Endodermal cell (in vitro differentiated cells): ENCODE results near the gene IGFLR1. TPM values are rescaled to one million over a fixed set of nuclear protein-coding genes. Genes with fewer than 3 reads are reported as not detected.
A peak's percentile ranks its signal among the peaks of the same experiment; 100 is the strongest.

Source experiments
- DNase-seq: peaks from one replicate; pipeline ENCODE4 v3.0.0-alpha.2; 2017
- H3K27ac ChIP-seq: 2 replicates; pipeline ENCODE4 v1.5.1; 2013; ENCODE audit warnings: mild to moderate bottlenecking, low read depth, low read length, moderate library complexity
- H3K27me3 ChIP-seq: 2 replicates; pipeline ENCODE4 v1.6.1; 2013; ENCODE audit warnings: mild to moderate bottlenecking, low read length, moderate library complexity; ENCODE audit not compliant: insufficient read depth, control insufficient read depth, poor library complexity, severe bottlenecking
- H3K36me3 ChIP-seq: 2 replicates; pipeline ENCODE4 v1.7.0; 2013; ENCODE audit warnings: mild to moderate bottlenecking, low read length, moderate library complexity; ENCODE audit not compliant: control insufficient read depth, insufficient read depth
- H3K4me1 ChIP-seq: one replicate; pipeline ENCODE4 v1.7.0; 2013; ENCODE audit warnings: low read length; ENCODE audit not compliant: control insufficient read depth, insufficient read depth
- H3K4me3 ChIP-seq: 2 replicates; pipeline ENCODE4 v1.5.1; 2013; ENCODE audit warnings: mild to moderate bottlenecking, low read length, moderate library complexity
- H3K9ac ChIP-seq: 2 replicates; pipeline ENCODE4 v1.6.1; 2013; ENCODE audit warnings: mild to moderate bottlenecking, low read length, moderate library complexity; ENCODE audit not compliant: poor library complexity, severe bottlenecking; ENCODE audit errors: extremely low read depth
- H3K9me3 ChIP-seq: 2 replicates; pipeline ENCODE4 v1.6.1; 2013; ENCODE audit warnings: mild to moderate bottlenecking, low read length, moderate library complexity; ENCODE audit not compliant: control insufficient read depth
- H3K27ac Mint-ChIP-seq: 2 replicates; pipeline ENCODE4 v1.8.0; 2020; ENCODE audit warnings: mixed read lengths
- H3K27me3 Mint-ChIP-seq: 2 replicates; pipeline ENCODE4 v1.8.0; 2021; ENCODE audit warnings: mild to moderate bottlenecking, mixed read lengths; ENCODE audit not compliant: insufficient read depth
- H3K36me3 Mint-ChIP-seq: 2 replicates; pipeline ENCODE4 v1.8.0; 2020; ENCODE audit warnings: low read depth, mixed read lengths
- H3K4me1 Mint-ChIP-seq: 2 replicates; pipeline ENCODE4 v1.8.0; 2020; ENCODE audit warnings: mixed read lengths
- H3K4me3 Mint-ChIP-seq: 2 replicates; pipeline ENCODE4 v1.8.0; 2020; ENCODE audit warnings: mild to moderate bottlenecking, moderate library complexity, mixed read lengths
- H3K9me3 Mint-ChIP-seq: 2 replicates; pipeline ENCODE4 v1.8.0; 2020; ENCODE audit warnings: mild to moderate bottlenecking, mixed read lengths
- CTCF ChIP-seq: fragments of 200-600 bp; sonication (generic); conservative IDR thresholded peaks from 2 replicates; pipeline ENCODE4 v1.5.0; 2021; ENCODE audit warnings: antibody characterized with exemption, mild to moderate bottlenecking
- WGBS, 2 experiments: methylation state at CpG; one replicate each; pipeline versions ENCODE4 v1.1.5 to v1.1.7; 2013; ENCODE audit warnings: missing lambda C conversion rate in 2 of 2, mixed read lengths in 1 of 2; ENCODE audit not compliant: insufficient coverage in 1 of 2, insufficient read length in 1 of 2; 5-methylcytosine and 5-hydroxymethylcytosine counted together
- total RNA-seq, 2 donors: library from RNA; stranded (reverse); fragmentation: NEBNext Ultra II Directional in 1 of 2; extraction: Animal tissue kit (Norgen Biotek cat#: 25700) in 1 of 2; gene quantifications; 2 replicates in 1 of 2; 3 replicates in 1 of 2; pipeline ENCODE4 v1.2.1, GENCODE V29; 2021

IGFLR1 gene
- total RNA-seq, 2 donors from 2014 or later = 4.6 to 7.1 TPM

GRCh38 chr19:35750167-35750566 lies 7.9 kb upstream of the IGFLR1 start:
- Mint-ChIP-seq H3K27me3 (peaks cover 10% of the 10 kb centered on the region), H3K4me3 (peak overlapping the region; percentile 26), H3K9me3 (no peaks in the 10 kb centered on the region), H3K36me3 (peaks cover 2% of the 10 kb centered on the region), H3K27ac (no peak overlapping the region), H3K4me1 (peaks cover 12% of the 10 kb centered on the region)
- WGBS, 2 experiments = 85 to 95% methylated on average over 3 to 5 of the region's 5 CpGs
- no peaks in the 10 kb centered on the region for H3K4me1 ChIP-seq
- no peaks in the 10 kb centered on the region for H3K9me3 ChIP-seq
- no peak for DNase-seq
- no peak for TF ChIP-seq CTCF
- H3K4me3 ChIP-seq = no peak overlapping the region
- H3K9ac ChIP-seq = no peak overlapping the region
- peaks cover 9% of the 10 kb centered on the region for H3K36me3 ChIP-seq
- no peak overlapping the region for H3K27ac ChIP-seq
- peaks cover 4% of the 10 kb centered on the region for H3K27me3 ChIP-seq

- H3K4me1 ChIP-seq = no peaks in the 10 kb centered on the region
- Mint-ChIP-seq H3K4me1 (peaks cover 10% of the 10 kb centered on the region), H3K4me3 (peak within 1 kb of the TSS; percentile 91), H3K27ac (peak within 1 kb of the TSS; percentile 95), H3K27me3 (no peaks in the 10 kb centered on the region), H3K9me3 (no peaks in the 10 kb centered on the region), H3K36me3 (peaks cover 2% of the 10 kb centered on the region)
- DNase-seq = peak; percentile 100
- 3% methylated on average over 19 to 44 of the region's 45 CpGs for WGBS, 2 experiments
- no peak within 1 kb of the TSS for H3K27ac ChIP-seq
- no peak for TF ChIP-seq CTCF
- H3K36me3 ChIP-seq = peaks cover 6% of the 10 kb centered on the region
- no peaks in the 10 kb centered on the region for H3K27me3 ChIP-seq
- H3K9me3 ChIP-seq = no peaks in the 10 kb centered on the region
- peak within 1 kb of the TSS; percentile 92 for H3K4me3 ChIP-seq
- peak within 1 kb of the TSS; percentile 65 for H3K9ac ChIP-seq
Measured at GRCh38 chr19:35748106-35749020, 6.1 kb upstream of the IGFLR1 start, which contains the start of gene LIN37. TSS of gene LIN37 (plus strand) at chr19:35748576. CDS start at chr19:35748725, 149 bp downstream.

- peaks cover 3% of the 10 kb centered on the region for H3K36me3 ChIP-seq
- H3K4me3 Mint-ChIP-seq = peak overlapping the region; percentile 82
- H3K27me3 ChIP-seq = no peaks in the 10 kb centered on the region
- H3K9me3 ChIP-seq = no peaks in the 10 kb centered on the region
- WGBS, 2 experiments = 86 to 96% methylated on average over 4 to 5 of the region's 5 CpGs
- peaks cover 10% of the 10 kb centered on the region for H3K4me1 Mint-ChIP-seq
- no peak for DNase-seq
- H3K36me3 Mint-ChIP-seq = peaks cover 9% of the 10 kb centered on the region
- no peaks in the 10 kb centered on the region for H3K4me1 ChIP-seq
- H3K9ac ChIP-seq = peak overlapping the region; percentile 99
- H3K4me3 ChIP-seq = peak overlapping the region; percentile 98
- H3K27ac Mint-ChIP-seq = peak overlapping the region; percentile 100
- H3K27me3 Mint-ChIP-seq = no peaks in the 10 kb centered on the region
- no peaks in the 10 kb centered on the region for H3K9me3 Mint-ChIP-seq
- no peak for TF ChIP-seq CTCF
- no peak overlapping the region for H3K27ac ChIP-seq
Measured at GRCh38 chr19:35746531-35746930, 4.3 kb upstream of the IGFLR1 start.
